NCI-H748 (cell line): Measurements from ENCODE around the gene LPA.

Source experiments
- DNase-seq: peaks from one replicate; lab custom pipeline; 2025; ENCODE audit not compliant: unreplicated experiment; lab: John Stamatoyannopoulos, UW

Gene LPA

GRCh38 chr6:160519133-160519532, 144.9 kb downstream of the LPA start:
- no peak for DNase-seq

DNA sequence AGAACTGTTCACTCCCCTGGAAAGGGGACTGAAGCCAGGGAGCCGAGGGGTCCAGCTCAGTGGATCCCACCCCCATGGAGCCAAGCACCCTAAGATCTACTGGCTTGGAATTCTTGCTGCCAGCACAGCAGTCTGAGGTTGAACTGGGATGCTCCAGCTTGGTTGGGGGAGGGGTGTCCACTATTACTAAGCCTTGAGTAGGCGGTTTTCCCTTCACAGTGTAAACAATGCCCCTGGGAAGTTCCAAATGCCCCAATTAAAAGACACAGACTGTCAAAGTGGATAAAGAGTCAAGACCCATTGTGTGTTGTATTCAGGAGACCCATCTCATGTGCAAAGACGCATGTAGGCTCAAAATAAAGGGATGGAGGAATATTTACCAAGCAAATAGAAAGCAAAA, 150.2 kb downstream of the LPA start:
- no peak for DNase-seq

- no peak for DNase-seq
Measured at GRCh38 chr6:160510976-160511617, 153.0 kb downstream of the LPA start.

DNA sequence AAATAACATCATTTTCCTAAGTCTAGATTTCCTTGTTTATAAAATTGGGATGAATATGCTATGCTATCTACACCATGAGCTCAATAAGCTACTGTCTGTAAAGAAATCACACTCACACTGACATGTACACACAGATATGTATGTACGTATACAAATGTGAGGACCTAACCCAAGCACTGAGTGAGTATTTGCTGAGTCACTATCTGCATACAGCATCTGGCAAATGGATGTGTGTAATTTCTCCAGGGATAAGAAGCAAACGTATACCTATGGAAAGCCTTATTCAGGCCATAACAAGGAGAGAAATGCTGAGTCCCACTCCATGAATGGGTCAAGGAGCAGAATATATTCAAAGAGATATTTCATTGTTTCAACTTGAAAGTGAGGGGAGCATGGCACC, 153.9 kb downstream of the LPA start:
- DNase-seq = no peak

DNA sequence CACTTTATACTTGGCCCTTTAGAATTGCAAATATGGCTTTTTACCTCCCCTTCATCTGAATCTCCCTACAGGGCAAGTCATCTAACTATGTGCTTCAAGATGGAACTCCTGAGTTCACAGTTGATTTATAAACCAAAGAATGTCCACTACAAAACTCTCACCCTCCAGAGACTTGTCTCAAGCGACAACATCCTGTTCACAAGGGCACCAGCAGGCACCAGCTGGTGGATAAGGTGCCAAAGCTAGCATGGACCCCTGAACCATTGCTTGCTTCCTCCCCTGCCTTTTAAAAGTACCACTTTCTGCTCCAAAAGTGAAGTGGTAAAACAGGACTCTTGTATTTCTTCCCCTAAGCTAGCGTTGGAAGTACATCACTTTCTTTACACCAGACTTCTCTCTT, 154.5 kb downstream of the LPA start:
- DNase-seq = no peak

- DNase-seq = no peak
Measured at GRCh38 chr6:160508599-160508998, 155.5 kb downstream of the LPA start.

- DNase-seq = no peak
Measured at GRCh38 chr6:160507420-160507819, 156.7 kb downstream of the LPA start.

DNA sequence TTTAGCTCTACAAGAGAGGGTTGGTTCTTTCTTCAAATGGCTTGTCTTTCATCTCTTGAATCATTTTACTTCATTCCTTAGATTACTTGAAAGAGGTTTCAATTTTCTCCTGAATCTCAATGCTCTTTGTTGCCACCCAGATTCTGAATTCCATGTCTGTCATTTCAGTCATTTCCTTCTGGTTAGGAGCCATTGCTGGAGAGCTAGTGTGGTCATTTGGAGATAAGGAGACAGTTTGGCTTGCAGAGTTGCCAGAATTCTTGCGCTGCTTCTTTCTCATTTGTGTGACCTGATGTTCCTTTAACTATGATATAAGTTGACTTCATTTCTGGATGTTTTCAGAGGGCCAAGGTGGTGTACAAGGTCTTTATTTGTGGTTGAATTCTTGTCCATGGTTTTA, 158.1 kb downstream of the LPA start:
- DNase-seq = no peak

- DNase-seq = no peak
Measured at GRCh38 chr6:160500639-160501038, 163.4 kb downstream of the LPA start.

DNA sequence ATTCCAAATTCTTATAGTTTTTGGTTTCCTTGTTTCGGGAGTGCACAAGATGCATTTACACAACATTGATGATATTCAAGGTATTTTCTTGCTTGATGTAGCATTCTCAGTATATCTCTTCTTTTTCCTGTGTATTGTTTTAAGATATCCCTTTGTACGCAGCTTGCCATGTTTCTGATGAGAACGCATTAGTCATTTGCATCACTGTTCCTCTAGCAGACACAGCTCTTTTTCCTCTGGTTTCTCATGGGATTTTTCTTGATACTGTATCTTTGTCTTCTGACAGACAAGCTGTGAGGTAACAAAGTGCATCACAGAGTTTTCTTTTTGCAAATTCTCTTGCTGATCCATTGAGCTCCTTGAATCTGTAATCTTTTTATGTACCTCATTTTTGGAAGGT, 169.5 kb downstream of the LPA start:
- DNase-seq = no peak

- DNase-seq = no peak
Measured at GRCh38 chr6:160489091-160489490, 175.0 kb downstream of the LPA start.

DNA sequence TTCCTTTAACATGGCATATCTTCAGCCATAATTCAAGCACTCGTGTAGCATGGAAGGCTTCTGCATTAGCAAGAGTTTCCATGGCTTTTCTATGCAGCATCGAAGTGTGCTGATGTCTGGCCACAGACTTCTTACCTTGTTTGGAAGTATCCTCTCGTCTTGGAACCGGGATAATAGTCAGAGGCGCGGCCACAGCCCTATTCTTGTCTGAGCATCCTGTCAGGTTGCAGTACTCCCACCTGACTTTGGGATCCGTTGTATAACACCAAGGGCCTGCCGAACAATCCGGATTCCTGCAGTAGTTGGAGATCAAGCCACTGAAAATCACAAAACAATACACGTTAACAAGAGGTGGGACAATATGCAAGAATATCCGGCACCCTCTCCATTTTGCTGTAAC, 177.0 kb downstream of the LPA start:
- DNase-seq = no peak
